Thymus (tissue), 11 donors: ENCODE measurements around the gene MAPKAP1. TPM values are rescaled to one million over a fixed set of nuclear protein-coding genes. Genes with fewer than 3 reads are reported as not detected.
"Not testable (repeated sequence)": the region's sequence is repeated elsewhere in the genome, so short reads cannot be mapped to it uniquely, and the experiment has no call there.

ENCODE experiments used
- DNase-seq, 9 donors: peaks; one replicate each; pipeline ENCODE4 v3.0.0-alpha.2; 2013; ENCODE audit warnings: low spot score in 9 of 9, low read depth in 6 of 9, missing footprints in 1 of 9
- H3K27ac ChIP-seq, 2 donors: one replicate each; pipeline ENCODE4 v1.5.1; 2013; ENCODE audit warnings: control low read depth in 1 of 2, low read depth in 1 of 2, low read length in 1 of 2, mild to moderate bottlenecking in 1 of 2, moderate library complexity in 1 of 2
- H3K27me3 ChIP-seq, 2 donors: one replicate each; pipeline ENCODE4 v1.5.1; 2013; ENCODE audit warnings: low read length in 1 of 2; ENCODE audit not compliant: control insufficient read depth in 2 of 2, insufficient read depth in 1 of 2
- H3K36me3 ChIP-seq, 2 donors: one replicate each; pipeline ENCODE4 v1.5.1; 2013; ENCODE audit warnings: low read length in 1 of 2, mild to moderate bottlenecking in 1 of 2, moderate library complexity in 1 of 2; ENCODE audit not compliant: control insufficient read depth in 2 of 2, insufficient read depth in 2 of 2
- H3K4me1 ChIP-seq, 2 donors: one replicate each; pipeline ENCODE4 v1.5.1; 2013; ENCODE audit warnings: low read length in 2 of 2; ENCODE audit not compliant: control insufficient read depth in 2 of 2, insufficient read depth in 2 of 2
- H3K4me3 ChIP-seq, 2 donors: one replicate each; pipeline ENCODE4 v1.5.1; 2013; ENCODE audit warnings: low read length in 2 of 2, control low read depth in 1 of 2, mild to moderate bottlenecking in 1 of 2
- H3K9me3 ChIP-seq, 2 donors: one replicate each; pipeline ENCODE4 v1.5.1; 2013; ENCODE audit warnings: low read length in 1 of 2, mild to moderate bottlenecking in 1 of 2; ENCODE audit not compliant: control insufficient read depth in 2 of 2, insufficient read depth in 1 of 2
- WGBS: extraction: QIAGEN DNeasy Blood & Tissue Kit; methylation state at CpG from one replicate; pipeline ENCODE4 v1.1.7; 2013; 5-methylcytosine and 5-hydroxymethylcytosine counted together
- polyA plus RNA-seq: library from polyadenylated mRNA; stranded (reverse); fragments of 200-250 nt; gene quantifications from one replicate; pipeline ENCODE4 v1.2.3, GENCODE V29; 2013
- total RNA-seq: library from RNA; stranded (reverse); fragments of 120-200 nt; gene quantifications from one replicate; pipeline ENCODE4 v1.2.4, GENCODE V29; 2013
- donor health status: healthy.

The MAPKAP1 gene
- total and polyA plus RNA-seq, 2 donors = 40.3 to 40.7 TPM

DNA sequence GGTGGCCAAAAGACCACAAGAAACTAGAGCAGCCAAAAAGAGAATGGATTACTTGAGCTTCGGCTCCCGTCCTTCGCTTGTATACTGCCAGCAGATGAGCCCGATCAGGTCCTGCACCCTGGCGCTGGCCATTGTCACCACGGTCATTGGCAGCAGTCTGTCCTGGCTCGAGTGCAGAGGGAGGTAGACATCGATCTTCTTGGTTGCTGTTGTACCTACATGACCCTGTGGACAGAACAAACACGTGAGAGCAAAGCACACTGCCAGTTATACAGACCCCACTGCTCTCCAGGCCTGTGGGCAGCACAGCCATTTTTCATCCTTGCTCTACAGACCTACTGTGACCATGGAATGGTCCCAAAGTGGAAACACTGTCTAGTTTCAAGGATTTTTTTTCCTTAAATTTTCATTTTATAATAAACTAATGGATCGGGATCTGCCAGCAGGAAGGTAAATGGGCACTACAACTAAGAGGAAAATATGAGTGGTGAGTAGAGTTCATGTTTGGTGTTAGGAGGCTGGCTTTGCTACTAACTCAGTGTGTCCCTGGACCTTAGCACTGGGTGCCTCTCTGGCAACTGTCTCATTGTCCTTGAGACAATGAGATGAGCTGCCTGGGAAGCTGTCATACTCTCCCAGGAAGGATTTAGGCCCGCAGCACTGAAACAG lies 121.4 kb downstream of the MAPKAP1 start:
- 89% methylated on average over 11 of the region's 11 CpGs for WGBS
- DNase-seq = no peak
- no peaks in the 10 kb centered on the region for H3K9me3 ChIP-seq
- H3K27ac ChIP-seq = no peak overlapping the region
- H3K4me1 ChIP-seq = peaks cover 4 to 6% of the 10 kb centered on the region in 2 donors
- H3K4me3 ChIP-seq = no peak overlapping the region
- H3K36me3 ChIP-seq = peaks cover 11 to 14% of the 10 kb centered on the region in 2 donors
- H3K27me3 ChIP-seq = no peaks in the 10 kb centered on the region

DNA sequence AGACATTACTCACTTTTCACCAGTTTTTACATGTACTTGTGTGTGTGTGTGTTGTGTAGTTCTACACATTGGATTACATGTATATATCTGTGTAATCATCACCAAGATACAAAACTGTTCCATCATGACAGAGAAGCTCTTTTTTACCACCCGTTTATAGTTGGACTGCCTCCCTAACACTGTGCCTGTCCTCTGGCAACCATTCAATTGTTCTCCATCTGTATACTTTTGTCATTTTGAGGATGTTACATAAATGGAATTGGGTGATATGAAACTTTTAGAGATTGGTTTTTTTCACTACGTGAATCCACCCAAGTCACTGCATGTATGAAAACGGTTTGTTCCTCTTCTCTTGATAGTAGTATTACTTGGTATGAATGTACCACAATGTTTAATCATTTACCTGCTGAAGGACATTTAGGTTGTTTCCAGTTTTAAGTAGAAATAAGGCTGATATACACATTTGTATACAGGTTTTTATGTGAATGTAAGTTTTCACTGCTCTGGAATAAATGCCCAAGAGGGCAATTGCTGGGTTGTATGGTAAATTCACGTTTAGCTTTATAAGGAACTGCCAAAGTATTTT lies 126.2 kb downstream of the MAPKAP1 start:
- H3K27ac ChIP-seq = no peak overlapping the region
- DNase-seq = no peak
- H3K4me3 ChIP-seq = no peak overlapping the region
- H3K4me1 ChIP-seq = no peaks in the 10 kb centered on the region
- H3K36me3 ChIP-seq = peaks cover 11 to 14% of the 10 kb centered on the region in 2 donors
- H3K27me3 ChIP-seq = no peaks in the 10 kb centered on the region
- H3K9me3 ChIP-seq = no peaks in the 10 kb centered on the region
- WGBS = 95% methylated on average over 4 of the region's 4 CpGs

DNA sequence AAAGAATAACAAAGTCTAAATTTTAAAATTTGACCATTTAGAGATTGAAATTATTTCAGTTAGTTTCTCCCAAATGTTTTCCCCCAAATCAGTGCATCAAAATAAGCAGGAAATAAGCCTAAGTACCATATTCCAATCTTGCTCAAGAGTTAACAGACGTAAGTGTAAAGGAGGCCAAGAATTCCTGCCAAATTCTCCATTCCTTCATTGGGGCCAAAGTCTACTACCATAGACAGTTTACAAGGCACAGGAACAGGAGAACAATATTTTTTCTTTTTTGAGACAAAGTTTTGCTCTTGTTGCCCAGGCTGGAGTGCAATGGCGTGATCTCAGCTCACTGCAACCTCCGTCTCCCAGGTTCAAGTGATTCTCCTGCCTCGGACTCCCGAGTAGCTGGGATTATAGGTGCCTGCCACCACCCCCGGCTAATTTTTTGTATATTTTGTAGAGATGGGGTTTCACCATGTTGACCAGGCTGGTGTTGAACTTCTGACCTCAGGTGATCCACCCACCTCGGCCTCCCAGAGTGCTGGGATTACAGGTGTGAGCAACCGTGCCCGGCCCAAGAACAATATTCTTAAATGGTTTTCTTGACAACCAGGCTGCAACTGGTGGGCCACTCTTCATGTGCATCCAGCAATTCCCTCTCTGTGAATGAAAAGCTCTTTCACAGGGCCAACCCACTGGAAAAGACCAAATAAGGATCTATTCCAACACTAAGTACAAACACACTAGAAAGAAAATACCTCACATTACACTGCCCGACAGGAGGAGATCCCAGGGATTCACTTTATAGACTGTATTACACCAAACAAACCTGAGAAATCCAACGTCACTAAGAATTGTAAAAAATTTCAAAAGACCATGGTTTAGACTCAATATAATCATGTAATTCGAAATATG lies 127.7 kb downstream of the MAPKAP1 start:
- Histone ChIP-seq H3K4me1 (no peaks in the 10 kb centered on the region), H3K27ac (no peak overlapping the region), H3K27me3 (no peaks in the 10 kb centered on the region), H3K9me3 (no peaks in the 10 kb centered on the region), H3K36me3 (peaks cover 4 to 6% of the 10 kb centered on the region in 2 donors), H3K4me3 (no peak overlapping the region)
- DNase-seq = no peak
- WGBS = over 99% methylated on average over 12 of the region's 12 CpGs

DNA sequence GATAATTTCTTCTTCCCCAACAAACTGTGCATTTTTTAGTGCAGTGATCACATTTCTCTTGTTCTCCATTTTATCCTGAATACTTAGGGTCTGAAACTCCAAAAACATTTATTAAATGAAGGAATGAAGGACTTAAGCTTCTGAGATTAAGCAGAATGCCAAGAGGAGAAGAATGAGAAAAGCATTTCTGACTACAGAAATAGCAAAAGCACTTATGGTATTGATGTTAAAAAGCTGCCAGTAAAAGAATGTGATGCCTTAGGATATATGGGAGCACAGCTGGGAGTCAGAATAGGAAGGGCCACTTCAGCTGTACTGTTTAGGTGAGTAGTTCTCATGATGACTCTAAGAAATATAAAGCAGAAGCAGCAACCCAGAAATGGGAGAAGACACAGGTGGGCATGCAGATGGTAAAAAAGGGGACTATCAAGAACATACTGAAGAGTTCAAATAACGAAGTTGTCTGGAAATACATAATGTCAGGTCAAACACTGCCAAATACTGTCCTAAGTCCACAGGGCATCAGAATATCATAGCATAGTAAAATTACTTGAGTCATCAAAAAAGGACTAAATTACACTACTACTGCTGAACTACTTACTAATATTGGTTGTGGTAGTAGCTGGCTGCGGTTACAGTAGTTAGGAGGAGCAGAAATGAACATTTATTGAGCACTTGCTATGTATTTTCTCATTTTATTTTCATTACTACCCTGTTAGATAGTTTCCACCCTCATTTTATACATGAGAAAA lies 132.7 kb downstream of the MAPKAP1 start:
- Histone ChIP-seq H3K27me3 (no peaks in the 10 kb centered on the region), H3K36me3 (no peaks in the 10 kb centered on the region), H3K27ac (no peak overlapping the region), H3K4me1 (no peaks in the 10 kb centered on the region), H3K4me3 (no peak overlapping the region), H3K9me3 (peaks cover 0 to 7% of the 10 kb centered on the region in 2 donors)
- 98% methylated on average over 2 of the region's 2 CpGs for WGBS
- no peak for DNase-seq

DNA sequence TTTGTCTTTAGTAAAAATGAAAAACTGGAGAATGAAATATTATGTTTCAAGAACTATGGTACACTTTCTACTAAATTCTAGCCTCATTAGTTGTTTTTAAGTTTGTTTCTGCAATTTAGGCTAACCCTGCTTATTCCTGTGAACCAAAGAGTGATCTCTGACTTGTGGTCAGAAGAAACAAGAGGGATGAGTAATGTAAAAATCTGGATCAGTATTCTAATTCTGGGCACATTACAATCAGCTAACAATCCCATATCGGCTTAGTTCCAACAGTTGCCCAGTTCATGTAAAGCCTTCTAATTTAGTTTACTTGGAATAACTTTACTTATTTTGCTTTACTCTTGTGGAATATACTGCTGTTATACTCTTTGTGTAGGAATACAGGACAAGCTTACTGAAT lies 134.5 kb downstream of the MAPKAP1 start:
- not testable (repeated sequence) for H3K27me3 ChIP-seq, H3K36me3 ChIP-seq, H3K4me1 ChIP-seq, H3K9me3 ChIP-seq, DNase-seq, H3K4me3 ChIP-seq, H3K27ac ChIP-seq
- WGBS = 100% methylated on average over 1 of the region's 1 CpG

DNA sequence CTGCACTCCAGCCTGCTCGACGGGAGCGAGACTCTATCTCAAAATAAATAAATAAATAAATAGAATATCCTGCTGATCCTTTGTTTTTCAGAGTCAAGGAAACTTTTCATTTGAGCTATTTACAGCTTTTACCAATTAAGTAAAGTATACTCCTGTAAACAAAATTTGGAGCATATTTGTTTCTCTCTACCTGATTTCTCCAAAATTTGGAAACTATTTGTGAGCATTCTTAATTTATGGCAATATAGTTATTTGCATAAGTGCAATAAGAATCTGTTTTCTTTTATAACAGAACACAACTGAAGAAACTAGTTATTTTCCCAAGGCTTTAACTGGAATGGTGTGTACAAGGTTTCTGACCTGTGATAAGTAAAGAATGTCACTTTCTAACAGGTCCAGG lies 135.2 kb downstream of the MAPKAP1 start:
- not testable (repeated sequence) for H3K4me3 ChIP-seq, H3K27ac ChIP-seq, H3K4me1 ChIP-seq, DNase-seq, H3K27me3 ChIP-seq, H3K36me3 ChIP-seq, H3K9me3 ChIP-seq
- 97% methylated on average over 3 of the region's 3 CpGs for WGBS

DNA sequence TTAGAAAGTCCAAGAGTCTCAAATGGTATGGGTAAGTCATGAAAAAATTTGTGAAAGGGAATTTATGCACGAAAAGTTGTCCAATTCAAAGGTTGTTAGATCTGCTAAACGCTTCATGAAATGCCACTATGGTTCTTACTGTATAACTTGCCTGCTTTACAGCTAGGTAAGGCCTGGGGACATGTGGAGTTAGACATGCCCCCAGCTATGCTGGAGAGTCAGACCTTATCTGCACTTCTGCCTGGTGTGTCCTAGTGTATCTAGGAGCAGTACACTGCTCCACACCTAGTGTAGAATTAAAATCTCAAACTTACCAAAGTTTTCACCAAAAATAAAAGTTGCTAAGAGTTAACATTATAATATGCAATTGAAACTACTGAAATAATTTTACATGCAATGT lies 136.8 kb downstream of the MAPKAP1 start:
- H3K9me3 ChIP-seq = peaks cover 0 to 7% of the 10 kb centered on the region in 2 donors
- no peaks in the 10 kb centered on the region for H3K36me3 ChIP-seq
- no peaks in the 10 kb centered on the region for H3K4me1 ChIP-seq
- no peak for DNase-seq
- no peaks in the 10 kb centered on the region for H3K27me3 ChIP-seq
- 97% methylated on average over 2 of the region's 2 CpGs for WGBS
- H3K27ac ChIP-seq = no peak overlapping the region
- no peak overlapping the region for H3K4me3 ChIP-seq

DNA sequence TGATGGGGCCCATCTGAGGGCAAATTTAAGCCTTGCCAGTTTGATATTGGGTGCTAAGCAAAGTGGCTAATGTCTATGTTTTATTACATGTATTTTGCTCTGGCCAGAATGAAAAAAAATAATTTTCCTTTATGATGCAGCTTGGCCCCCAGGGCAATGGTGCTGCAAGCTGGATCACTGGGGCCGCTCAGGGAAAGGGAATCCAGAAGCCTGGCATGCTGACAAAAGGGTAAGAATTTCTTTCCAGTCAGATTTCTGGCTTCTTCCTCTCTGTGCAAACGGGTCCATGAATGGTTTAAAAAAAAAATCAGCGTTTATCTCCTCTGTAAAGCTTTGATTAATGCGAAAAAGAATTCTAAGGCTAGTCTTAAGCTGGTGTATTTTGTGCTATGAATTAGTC lies 138.4 kb downstream of the MAPKAP1 start:
- H3K4me1 ChIP-seq = no peaks in the 10 kb centered on the region
- H3K4me3 ChIP-seq = no peak overlapping the region
- WGBS = 97% methylated on average over 4 of the region's 4 CpGs
- no peaks in the 10 kb centered on the region for H3K27me3 ChIP-seq
- H3K36me3 ChIP-seq = no peaks in the 10 kb centered on the region
- no peak for DNase-seq
- no peak overlapping the region for H3K27ac ChIP-seq
- peaks cover 0 to 7% of the 10 kb centered on the region in 2 donors for H3K9me3 ChIP-seq
